DMS153 treated with DMSO at 0.1 percent for 48 hours (cell line): ENCODE results near the gene SH3BP2.

Source experiments
- DNase-seq: peaks from one replicate; lab custom pipeline; 2025; ENCODE audit not compliant: unreplicated experiment; lab: John Stamatoyannopoulos, UW

The SH3BP2 gene

DNA sequence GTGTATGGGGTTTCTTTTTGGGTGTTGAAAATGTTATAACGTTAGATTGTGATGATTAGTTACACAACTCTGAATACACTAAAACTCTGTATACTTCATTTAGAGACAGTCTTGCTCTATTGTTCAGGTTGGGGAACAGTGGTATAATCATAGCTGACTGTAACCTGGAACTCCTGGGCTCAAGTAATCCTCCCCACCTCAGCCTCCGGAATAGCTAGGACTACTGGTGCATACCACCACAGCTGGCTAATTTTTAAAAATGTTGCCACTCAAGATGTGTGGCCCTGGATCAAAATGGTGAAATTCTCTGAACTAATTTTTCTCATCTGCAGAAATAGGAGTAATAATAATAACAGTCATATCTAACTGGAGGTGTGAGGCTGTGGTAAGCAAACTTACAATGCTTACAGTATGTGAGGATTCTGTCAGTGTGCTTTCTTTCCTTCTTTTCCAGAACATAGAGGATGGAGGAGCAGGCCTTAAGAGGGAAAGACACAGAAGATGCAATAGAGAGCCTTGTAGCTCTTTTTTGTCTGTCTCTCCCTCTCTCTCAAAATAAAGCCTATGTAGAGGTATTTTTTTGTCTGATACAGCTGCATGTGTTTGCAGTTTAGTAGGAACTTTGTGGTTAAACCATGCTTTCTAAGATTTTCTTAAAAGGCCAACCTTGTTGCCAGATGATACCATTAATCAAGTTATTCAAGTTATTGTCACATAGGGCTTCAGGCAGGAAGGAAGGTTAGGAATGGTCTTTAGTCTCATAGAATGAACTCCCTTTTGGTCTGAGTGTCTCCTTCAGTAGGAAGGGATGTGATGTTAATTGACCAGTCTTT, 58.3 kb downstream of the SH3BP2 start:
- no peak for DNase-seq

DNA sequence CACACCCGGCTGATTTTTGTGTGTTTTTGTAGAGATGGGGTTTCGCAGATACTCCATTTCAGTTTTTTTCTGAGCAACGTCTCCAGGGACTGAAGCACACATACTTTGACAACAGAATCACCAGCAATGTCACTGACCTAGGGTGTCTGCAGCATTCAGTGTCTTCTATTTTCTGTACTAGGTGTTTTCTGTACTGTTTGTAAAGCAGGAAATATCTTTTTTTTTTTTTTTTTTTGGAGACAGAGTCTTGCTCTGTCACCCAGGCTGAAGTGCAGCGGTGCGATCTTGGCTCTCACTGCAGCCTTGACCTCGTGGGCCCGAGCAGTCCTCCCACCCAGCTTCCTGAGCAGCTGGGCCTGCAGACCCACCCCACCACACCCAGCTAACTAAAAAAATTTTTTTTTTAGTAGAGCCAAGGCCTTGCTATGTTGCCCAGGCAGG, 59.6 kb downstream of the SH3BP2 start:
- DNase-seq, result no peak

DNA sequence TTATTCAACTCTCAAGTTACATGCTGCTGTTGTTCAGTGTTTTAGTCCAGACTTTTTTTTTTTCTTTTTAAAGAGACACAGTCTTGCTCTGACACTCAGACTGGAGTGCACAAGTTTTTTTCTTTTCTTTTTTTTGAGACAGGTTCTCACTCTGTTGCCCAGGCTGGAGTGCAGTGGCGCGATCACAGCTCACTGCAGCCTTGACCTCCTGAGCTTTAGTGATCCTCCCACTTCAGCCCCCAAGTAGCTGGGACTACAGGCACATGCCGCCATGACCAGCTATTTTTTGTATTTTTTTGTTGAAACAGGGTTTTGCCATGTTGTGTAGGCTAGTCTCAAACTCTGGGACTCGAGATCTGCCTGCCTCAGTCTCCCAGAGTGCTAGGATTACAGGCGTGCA, 62.7 kb downstream of the SH3BP2 start:
- DNase-seq, result no peak

DNA sequence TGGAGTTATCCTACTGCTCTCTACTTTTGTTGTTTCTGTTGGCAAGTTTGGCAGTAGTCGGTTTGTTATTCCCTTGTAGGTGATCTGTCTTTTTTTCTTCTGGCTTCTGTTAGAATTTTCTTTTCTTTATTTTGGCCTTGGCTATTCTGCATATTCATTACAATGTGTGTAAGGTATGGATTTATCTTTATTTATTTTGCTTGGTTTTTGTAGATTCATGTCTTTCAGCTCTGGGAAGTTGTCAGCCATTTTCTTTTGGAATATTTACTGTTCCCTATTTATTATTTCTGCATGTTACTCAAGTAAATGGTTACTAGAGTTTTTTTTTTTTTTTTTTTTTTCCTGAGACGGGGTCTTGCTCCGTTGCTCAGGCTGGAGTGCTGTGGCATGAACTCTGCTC, 63.4 kb downstream of the SH3BP2 start:
- DNase-seq, result no peak

DNA sequence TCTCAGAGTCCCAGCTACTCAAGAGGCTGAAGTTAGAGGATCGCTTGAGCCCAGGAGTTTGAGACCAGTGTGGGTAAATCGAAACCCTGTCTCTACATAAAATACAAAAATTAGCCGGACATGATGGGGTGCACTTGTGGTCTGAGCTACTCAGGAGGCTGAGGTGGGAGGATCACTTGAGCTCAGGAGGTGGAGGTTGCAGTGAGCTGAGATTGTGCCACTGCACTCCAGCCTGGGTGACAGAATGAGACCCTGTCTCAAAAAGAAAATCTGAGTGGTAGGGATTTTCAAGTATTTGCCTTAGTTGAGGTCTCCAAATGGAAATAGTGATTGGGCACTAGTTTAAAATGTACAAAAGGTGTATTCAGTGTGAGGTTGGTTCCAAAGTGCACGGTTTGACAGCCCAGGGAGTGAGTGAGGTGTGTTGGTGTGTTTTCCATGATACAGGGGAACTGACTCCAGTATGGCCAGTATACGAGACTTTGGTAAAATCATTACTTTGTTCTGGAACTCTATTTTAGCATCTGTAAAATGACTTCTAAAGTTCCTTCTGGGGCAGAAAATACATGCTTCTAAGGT, 64.6 kb downstream of the SH3BP2 start:
- DNase-seq, result no peak

DNA sequence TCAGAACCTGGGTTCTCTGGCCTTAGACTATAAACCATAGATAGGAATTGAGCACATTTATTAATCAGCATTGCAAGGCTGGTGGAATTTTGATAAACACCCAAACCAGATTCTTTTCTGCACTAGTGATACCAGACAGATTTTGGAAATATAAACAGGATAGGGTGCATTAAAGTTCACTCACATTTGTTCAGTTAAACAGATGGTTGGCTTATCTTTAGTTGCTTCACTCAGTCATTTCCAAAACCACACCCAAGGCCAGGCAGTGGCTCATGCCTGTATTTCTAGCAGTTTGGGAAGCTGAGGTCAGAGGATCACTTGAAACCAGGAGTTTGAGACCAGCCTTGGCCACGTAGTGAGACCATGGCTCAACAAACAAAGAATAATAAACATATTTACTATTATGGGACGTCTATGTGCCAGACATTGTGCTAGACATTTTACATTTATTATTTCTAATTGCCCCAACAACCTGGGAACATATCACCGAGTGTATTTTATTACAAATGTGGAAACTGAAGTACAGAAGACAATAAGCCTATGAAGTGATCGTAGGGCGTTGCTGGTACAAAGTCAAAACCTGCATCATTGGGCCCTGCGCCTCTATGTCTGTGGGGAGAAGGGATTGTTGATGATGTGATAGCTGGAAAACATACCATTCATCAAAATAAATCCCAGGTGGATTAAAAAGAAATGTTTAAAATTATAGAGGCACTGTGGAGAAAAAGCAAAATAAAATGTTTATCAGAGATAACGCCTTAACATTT, 65.7 kb downstream of the SH3BP2 start:
- no peak for DNase-seq

DNA sequence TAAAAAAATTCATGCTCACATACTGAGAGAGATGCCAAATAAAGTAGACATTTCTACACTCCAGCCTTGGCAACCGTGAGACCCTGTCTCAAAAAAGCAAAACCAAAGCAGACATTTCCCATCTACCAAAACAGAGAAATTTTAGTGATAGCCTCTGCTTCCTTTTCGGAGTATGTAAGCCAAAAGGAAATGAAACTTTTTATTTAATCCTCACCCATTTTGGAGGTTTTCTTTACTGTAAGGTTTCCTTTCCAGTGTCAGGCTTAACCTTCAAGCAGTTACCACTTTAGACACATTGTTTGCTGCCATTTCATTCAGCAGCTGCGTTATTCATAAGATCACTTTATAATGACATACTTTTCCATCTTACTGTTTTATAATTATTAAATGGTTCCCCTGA, 66.6 kb downstream of the SH3BP2 start:
- DNase-seq, result no peak

DNA sequence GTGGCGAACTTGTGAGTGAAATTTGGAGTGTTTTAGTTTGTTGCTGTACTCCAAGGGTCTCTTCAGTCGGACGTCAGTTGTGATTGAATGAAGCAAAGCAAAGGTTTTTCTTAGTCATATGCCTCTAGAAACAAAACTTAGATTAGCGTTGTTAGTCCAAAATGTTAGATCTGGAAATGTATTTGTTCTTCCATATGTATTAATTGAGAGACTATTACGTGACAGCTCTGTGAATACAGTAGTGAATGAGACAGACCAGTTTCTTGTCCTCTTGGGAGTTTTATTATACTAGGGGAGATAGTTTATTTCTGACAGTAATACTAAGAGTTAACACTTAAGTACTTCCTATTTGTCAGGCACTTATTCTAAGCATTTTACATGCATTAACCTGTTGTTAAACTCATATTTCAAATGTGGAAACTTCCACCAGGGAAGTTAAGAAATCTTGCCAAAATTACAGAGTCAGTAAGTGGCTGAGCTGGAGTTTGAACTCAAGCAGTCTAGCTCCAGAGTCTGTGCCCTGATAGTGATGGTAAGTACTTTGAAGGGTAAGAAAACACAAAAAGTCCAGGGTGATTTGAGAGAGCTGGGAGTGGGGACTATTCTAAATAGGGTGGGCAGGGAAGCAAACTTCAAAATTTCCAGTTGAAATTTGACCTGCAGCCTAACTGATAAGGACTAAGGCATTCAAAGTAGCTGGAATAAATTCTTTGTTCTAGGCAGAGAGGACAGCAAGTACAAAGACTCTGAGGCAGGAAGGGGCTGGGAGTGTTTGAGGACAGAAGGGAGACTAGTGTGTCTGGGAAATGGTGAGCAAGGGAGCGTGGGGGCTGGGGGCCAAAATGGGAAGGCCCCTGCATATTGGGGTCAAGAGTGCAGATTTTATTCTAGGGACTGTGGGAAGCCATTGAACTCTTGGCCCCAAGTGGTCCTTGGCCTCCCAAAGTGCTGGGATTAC, 67.8 kb downstream of the SH3BP2 start:
- DNase-seq, result no peak

DNA sequence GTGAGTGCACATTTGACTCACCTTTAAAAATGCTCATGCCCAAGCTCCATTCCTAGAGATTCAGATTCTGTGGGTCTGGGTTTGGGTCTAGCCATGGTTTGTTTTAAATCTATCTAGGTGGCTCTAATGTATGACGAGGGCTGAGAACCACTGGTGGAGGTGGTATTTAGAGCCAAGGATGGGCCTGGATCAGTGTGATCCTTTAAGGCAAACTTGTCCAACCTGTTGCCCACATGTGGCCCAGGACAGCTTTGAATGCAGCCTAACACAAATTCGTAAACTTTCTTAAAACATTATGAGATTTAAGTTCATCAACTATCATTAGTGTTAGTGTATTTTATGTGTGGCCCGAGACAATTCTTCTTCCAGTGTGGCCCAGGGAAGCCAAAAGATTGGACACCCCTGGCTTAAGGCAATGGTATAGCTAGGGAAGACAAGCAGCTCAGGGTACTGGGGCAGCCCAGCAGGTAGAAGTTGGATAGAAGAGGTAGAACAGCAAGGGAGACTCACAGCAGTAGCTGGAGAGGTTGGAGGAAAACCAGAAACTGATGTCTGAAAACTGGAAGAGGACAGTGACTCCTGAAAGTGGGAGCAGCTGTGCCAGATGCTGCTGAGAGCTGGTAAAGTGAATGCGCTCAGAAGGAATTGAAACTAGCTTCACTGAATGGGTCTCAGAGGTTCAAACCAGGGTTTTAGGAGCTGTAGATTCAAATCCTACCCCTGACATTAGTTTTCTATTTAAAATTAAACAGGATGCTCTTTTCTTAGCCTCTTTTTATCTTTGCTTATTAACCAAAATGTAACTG, 68.9 kb downstream of the SH3BP2 start:
- DNase-seq, result no peak

DNA sequence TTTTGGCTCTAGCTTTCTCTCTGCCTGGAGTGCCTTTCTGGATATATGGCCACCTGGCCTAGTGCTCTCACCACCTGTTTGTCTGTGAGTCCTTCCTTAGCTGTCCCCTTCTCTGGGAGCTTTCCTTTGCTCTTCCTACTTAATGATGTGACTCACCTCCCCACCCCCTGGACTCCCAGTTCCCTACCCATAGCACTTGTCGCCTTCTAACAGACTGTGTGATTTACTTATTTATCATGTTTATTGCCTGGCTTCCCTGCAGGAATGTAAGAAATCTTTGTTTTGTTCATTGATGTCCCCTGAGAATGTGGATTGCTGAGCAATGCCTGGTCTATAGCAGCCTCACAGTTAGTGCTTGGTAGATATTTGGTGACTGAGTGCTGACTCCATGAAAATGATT, 69.6 kb downstream of the SH3BP2 start:
- DNase-seq, result no peak

DNA sequence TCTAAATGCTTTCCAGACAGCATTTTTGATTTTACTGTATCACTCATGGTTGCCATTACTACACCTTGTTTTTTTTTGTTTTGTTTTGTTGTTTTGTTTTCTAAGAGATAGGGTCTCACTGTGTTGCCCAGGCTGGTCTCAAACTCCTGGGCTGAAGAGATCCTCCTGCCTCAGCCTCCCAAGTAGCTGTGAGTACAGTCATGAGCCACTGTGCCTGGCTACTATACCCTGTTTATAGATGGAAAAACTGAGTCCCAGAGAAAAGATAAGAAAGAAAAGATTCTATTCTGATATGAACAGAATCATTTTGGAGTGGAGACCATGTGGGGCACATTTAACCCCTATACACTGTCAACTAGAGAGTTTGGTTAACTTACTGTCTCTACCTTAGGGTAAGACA, 70.8 kb downstream of the SH3BP2 start:
- DNase-seq, result no peak

DNA sequence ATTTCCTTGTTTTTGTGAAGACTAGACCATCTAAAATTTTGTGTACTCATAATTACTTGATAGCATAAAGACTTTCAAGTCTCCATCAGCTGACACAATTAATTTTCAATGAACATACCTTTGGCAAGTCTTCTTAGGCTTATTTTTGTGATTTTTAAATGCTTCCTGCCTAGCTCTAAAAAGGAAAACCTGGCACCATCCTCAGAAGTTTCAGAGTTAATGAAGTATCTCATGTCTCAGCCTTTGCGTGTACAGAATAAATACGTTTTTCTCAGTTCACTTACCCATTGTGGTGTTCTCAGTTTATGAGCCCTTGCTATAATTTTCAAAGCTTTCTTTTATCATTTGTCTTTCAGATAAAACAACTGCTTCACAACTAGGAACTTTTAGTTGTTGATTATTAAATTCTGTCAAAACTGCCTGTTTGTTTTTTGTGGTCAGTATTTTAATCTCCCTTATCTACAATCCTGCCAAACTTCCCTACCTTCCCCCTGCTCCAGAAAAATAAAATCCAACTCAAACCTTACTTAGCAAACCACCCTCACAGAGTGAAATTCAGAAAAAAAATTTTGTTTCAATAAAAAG, 72.4 kb downstream of the SH3BP2 start:
- DNase-seq, result no peak

DNA sequence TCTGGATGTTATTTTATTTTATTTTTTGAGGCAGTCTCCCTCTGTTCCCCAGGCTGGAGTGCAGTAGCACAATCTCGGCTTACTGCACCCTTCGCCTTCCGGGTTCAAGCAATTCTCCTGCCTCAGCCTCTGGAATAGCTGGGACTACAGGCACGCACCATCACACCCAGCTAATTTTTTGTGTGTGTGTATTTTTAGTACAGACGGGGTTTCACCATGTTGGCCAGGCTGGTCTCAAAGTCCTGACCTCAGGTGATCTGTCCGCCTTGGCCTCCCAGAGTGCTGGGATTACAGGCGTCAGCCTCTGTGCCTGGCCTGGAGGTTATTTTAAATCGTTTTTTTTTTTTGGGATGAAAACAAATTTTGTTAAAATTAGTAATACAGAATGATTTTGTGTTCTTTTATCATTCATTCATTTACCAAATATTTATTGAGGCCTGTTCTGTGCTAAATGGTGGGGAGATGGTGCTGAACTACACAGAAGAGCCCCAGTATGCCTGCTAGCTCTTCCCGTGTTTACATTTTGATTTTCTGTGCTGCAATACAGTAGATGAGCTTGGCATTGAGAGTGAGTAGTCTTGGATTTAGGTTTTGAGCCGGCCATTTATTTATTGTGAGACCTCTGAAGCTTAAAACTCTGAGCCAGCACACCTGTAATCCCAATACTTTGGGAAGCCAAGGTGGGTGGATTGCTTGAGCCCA, 73.4 kb downstream of the SH3BP2 start:
- no peak for DNase-seq

DNA sequence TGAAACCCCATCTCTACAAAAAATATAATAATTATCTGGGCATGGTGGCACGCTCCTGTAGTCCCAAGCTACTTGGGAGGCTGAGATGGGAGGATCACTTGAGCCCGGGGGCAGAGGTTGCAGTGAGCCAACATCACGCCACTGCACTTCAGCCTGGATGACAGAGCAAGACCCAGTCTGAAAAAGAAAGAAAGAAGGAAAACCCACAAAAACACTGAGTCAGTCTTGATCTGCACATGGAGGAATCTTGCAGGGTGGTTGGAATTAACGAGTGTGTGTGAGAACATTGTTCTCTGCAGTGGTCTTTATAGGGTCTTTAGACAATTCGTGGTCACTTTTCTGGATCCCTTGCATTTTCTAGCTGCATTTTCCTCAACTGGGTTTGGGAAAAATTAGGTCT, 74.0 kb downstream of the SH3BP2 start:
- no peak for DNase-seq

DNA sequence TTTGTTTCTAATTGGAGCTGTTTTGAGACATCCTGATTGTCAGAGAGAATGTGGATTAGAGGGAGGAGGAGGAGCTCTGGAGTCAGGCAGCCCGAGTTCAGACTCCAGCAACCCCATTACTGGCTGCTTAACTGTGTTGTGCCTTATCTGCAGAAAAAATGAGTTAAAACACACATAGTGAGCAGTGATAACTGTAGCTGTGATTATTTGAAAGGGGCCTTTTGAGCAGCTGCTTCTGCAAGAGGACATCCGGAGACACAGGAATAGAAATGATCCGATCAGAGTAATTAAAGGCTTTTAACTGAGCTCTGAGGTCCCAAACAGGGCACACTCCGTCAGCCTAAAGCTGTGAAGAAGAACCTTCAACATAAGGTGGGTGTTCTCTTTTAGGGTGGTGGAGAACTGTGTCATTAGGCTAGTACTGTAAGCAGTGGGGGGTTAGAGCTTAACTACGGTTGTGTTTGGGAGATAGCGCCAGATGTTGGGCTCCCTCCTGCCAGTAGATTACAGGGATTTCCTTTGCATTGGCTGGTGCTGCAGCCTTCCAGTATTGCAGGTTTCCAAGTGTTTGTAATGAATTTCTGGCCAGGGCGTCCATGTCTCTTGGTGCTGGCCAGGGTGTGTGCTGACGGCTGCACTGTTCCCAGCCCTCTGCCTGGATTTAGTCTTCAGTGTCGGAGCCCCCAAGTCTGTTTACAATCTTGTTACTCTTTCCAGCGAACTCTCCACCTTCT, 75.0 kb downstream of the SH3BP2 start:
- no peak for DNase-seq

DNA sequence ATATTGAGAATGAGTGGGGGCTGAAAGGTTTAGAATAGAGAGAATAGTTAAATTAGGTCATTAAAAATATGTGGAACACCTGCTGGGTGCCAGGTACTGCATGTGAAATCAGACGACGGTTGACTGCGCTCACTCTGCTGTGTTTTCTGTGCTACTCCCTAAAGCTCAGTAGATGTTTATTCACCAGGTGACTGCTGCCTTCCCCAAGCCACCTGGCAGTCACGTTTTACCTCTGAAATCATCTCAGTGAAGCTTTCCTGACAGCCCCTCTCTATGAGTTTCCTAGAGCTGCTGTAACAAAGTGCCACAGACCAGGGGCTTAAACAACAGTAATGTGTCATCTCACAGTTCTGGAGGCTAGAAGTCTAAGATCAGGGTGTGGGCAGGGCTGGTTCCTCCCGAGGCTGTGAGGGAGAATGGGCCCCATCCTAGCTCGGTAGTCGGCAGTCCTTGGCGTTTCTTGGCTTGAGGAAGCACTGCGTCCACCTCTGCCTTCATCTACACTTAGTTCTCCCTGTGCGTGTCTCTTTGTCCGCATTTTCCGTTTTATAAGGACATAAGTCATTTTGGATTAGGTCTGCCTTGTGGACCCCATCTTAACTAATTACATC, 76.1 kb downstream of the SH3BP2 start:
- no peak for DNase-seq

DNA sequence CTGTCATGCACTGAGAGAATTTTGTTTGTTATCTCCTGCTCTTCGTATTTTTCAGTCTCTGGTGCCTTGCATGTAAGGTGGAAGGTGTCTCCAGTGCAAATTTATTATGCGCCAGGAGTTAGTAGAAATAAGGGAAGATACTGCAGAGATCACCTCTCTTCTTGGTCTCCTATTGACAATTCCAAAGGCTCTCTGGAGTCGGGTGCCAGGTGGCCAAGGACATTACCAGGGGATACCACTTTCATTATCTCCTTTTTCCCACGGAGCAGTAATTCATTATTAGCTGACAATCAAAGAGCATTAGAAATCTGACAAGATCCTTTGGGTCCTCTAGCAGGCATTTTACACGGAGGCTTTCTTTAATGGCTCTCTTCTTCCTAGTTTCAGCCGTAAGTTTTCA, 76.8 kb downstream of the SH3BP2 start:
- DNase-seq, result no peak

DNA sequence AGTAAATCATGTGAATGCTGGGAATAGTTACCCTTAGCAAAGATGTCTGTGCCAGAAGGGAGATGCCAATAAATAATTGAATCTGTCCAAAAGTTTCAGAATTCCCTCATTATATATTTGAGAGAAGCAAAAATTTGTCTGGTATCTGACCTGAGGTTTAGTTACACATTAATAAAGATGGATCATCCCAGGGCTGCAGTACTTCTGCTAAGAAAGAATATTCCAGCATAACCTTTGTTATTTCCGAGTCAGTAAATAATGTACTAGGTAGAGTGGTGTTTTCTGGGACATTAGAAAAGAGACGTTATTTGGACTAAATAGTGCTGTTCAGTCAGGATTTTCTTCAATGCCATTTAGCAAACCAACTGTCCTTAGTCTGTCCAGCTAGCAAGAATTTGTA, 77.2 kb downstream of the SH3BP2 start:
- DNase-seq, result no peak
